ENCODE measurements around the gene HSPA2.

DNA sequence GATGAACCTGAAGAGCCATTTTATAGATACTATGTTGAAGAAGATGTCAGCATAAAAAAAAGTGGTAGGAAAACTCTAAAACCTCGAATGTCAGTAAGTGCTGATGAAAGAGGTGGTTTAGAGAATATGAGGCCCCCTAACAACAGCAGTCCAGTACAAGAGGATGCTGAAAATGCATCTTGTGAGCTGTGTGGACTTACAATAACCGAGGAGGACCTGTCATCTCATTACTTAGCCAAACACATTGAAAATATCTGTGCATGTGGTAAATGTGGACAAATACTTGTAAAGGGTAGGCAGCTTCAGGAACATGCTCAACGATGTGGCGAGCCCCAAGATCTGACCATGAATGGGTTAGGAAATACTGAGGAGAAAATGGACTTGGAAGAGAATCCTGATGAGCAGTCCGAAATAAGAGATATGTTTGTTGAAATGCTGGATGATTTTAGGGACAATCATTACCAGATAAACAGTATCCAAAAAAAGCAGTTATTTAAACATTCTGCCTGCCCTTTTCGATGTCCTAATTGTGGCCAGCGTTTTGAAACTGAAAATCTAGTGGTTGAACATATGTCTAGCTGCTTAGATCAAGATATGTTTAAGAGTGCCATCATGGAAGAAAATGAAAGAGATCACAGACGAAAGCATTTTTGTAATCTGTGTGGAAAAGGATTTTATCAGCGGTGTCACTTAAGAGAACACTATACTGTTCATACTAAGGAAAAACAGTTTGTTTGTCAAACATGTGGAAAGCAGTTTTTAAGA lies 17.8 kb upstream of the HSPA2 start:
- TF ChIP-seq EZH2 (IDR thresholded peaks at IDR 0.05; ENCODE audit: insufficient read depth, poor library complexity, severe bottlenecking): no peak
- TF ChIP-seq EZH2phosphoT487 (IDR thresholded peaks at IDR 0.05; ENCODE audit: insufficient read depth, low read depth): no peak

Data from GM23248 (cell line).